ENCODE data around the gene LARGE1. TPM values are rescaled to one million over a fixed set of nuclear protein-coding genes. Genes with fewer than 3 reads are reported as not detected.

The LARGE1 gene
- total RNA-seq, 1 donor from 2014 or later: 195 TPM

DNA sequence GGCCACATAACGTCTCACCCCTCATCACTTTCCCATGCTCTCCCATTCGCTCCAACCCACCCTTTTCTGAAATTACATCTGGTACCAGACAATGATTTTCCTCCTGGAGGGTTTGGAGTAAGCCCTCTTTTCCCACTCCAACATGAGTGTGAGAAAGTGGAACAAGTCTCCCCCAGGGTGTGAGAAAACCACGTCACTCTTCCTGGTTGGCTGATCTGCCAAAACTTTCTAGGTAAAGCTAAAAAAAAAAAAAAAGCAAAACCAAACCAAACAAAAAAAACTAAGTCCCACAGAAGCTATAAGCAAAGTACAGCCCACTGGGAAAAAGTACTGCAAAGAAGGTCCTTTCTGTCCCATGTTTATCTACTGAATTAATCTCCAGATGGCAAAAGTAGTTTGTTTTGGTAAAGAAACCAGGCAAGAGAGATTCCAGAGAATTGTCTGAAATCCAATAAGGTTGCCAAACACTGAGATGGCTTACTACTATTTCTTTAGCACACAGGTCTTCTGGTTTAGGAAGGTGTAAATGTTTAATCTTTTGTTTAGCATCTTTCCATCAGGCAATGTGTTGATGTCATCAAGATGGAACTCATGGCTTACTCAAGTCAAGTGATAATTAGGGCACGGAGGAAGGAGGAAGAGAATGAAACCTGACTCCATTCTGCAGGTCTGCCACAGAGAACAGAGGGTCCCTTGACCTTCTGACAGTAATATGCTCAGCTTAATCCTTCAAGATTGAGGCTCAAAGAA lies 395.6 kb downstream of the LARGE1 start:
- no peak for DNase-seq (ENCODE audit: low spot score, unreplicated experiment)
- peak overlapping the region; percentile 89 for H3K27ac Mint-ChIP-seq
- H3K4me3 Mint-ChIP-seq (ENCODE audit: low read depth): no peak overlapping the region
- no peaks in the 10 kb centered on the region for H3K9me3 Mint-ChIP-seq (ENCODE audit: low read depth)
- H3K4me1 Mint-ChIP-seq (ENCODE audit: low read depth): peaks cover 32% of the 10 kb centered on the region
- H3K36me3 Mint-ChIP-seq (ENCODE audit: insufficient read depth): peaks cover 15% of the 10 kb centered on the region
- no peaks in the 10 kb centered on the region for H3K27me3 Mint-ChIP-seq
- TF ChIP-seq CTCF (IDR thresholded peaks at IDR 0.05; ENCODE audit: unreplicated experiment): no peak

DNA sequence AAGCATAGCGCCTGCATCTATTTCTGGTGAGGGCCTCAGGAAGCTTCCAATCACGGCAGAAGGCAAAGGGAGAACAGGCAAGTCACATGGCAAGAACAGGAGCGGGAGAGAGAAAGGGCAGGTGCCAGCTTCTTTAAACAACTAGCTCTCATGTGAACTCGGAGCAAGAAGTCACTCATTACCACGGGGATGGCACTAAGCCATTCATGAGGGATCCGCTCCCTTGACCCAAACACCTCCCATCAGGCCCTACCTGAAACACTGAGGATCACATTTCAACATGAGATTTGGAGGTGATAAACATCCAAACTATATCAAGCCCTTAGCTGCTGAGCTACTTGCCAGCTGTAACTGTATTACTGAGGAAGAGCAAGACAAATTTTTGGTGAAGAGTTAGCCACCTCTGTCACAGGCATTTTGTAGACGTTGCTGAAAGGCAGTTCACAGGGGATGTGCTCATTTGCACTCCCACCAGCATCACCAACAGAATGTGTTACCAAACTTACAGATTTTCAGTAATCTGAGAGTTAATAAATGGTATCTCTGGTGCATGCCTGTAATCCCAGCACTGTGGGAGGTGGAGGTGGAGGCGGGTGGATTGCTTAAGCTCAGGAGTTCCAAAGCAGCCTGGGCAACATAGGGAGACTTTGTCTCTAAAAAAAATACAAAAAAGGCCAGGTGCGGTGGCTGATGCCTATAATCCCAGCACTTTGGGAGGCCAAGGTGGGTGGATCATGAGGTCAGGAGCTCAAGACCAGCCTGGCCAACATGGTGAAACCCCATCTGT lies 398.2 kb downstream of the LARGE1 start:
- no peak for TF ChIP-seq CTCF (IDR thresholded peaks at IDR 0.05; ENCODE audit: unreplicated experiment)
- no peak for DNase-seq (ENCODE audit: low spot score, unreplicated experiment)
- H3K36me3 Mint-ChIP-seq (ENCODE audit: insufficient read depth): peaks cover 15% of the 10 kb centered on the region
- H3K27ac Mint-ChIP-seq: no peak overlapping the region
- no peaks in the 10 kb centered on the region for H3K9me3 Mint-ChIP-seq (ENCODE audit: low read depth)
- no peak overlapping the region for H3K4me3 Mint-ChIP-seq (ENCODE audit: low read depth)
- H3K4me1 Mint-ChIP-seq (ENCODE audit: low read depth): peaks cover 32% of the 10 kb centered on the region
- no peaks in the 10 kb centered on the region for H3K27me3 Mint-ChIP-seq

GRCh38 chr22:33520904-33521780 lies 399.1 kb downstream of the LARGE1 start:
- no peaks in the 10 kb centered on the region for H3K9me3 Mint-ChIP-seq (ENCODE audit: low read depth)
- peaks cover 24% of the 10 kb centered on the region for H3K4me1 Mint-ChIP-seq (ENCODE audit: low read depth)
- H3K27me3 Mint-ChIP-seq: no peaks in the 10 kb centered on the region
- peak overlapping the region; percentile 33 for H3K27ac Mint-ChIP-seq
- H3K36me3 Mint-ChIP-seq (ENCODE audit: insufficient read depth): peaks cover 15% of the 10 kb centered on the region
- TF ChIP-seq CTCF (IDR thresholded peaks at IDR 0.05; ENCODE audit: unreplicated experiment): no peak
- no peak overlapping the region for H3K4me3 Mint-ChIP-seq (ENCODE audit: low read depth)
- DNase-seq (ENCODE audit: low spot score, unreplicated experiment): no peak

DNA sequence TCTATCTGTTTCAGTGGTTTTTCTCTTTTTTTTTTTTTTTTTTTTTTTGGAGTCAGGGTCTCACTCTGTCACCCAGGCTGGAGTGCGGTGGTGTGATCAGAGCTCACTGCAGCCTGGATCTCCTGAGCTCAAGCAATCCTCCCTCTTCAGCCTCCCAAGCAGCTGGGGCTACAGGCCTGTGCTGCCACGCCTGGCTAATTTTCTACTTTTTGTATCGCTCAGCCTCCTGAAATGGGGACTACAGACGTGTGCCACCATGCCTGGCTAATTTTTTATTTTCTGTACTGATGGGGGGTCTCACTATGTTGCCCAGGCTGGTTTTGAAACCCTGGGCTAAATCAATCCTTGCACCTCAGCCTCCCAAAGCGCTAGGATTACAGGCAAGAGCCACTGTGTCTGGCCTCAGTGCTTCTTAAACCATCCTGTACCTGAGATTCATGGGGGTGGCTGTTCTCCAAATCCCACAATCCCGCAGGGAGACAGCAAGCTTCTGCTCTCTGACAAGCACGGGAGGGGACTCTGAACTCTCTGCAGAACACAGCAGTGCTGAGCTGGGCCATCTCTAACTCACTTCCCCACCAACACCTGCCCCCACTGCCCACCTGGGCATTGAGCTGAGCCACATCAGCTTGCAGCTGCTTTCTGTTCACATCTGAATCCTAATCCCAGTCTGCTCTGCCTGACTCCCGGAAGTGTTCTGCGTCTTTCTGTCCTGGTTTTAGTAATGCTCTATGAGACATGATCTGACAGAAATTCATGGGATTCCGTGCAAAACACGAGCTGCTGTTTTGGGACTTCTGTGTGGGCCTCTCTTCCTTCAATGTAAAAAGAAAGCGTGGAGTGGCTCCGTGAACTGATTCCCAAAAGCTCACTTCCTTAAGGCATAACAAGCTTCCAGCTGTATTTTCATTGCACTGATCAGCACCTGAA lies 400.0 kb downstream of the LARGE1 start:
- no peak overlapping the region for H3K27ac Mint-ChIP-seq

More for the DNA sequence above, 400.0 kb downstream of the LARGE1 start:
- peaks cover 15% of the 10 kb centered on the region for H3K36me3 Mint-ChIP-seq (ENCODE audit: insufficient read depth)
- no peaks in the 10 kb centered on the region for H3K27me3 Mint-ChIP-seq
- no peak for DNase-seq (ENCODE audit: low spot score, unreplicated experiment)
- H3K9me3 Mint-ChIP-seq (ENCODE audit: low read depth): no peaks in the 10 kb centered on the region
- peaks cover 28% of the 10 kb centered on the region for H3K4me1 Mint-ChIP-seq (ENCODE audit: low read depth)
- no peak for TF ChIP-seq CTCF (IDR thresholded peaks at IDR 0.05; ENCODE audit: unreplicated experiment)
- H3K4me3 Mint-ChIP-seq (ENCODE audit: low read depth): no peak overlapping the region
